HG03432 (cell line): Measurements from ENCODE around the gene EIF2S1.

ENCODE experiments used
- ATAC-seq: cut with Tn5 transposase; IDR thresholded peaks from one replicate; pipeline ENCODE4 v1.9.1; 2021; ENCODE audit warnings: mild to moderate bottlenecking, moderate library complexity; ENCODE audit not compliant: unreplicated experiment

EIF2S1 gene

GRCh38 chr14:67432050-67432564, 72.0 kb downstream of the EIF2S1 start:
- no peak for ATAC-seq

DNA sequence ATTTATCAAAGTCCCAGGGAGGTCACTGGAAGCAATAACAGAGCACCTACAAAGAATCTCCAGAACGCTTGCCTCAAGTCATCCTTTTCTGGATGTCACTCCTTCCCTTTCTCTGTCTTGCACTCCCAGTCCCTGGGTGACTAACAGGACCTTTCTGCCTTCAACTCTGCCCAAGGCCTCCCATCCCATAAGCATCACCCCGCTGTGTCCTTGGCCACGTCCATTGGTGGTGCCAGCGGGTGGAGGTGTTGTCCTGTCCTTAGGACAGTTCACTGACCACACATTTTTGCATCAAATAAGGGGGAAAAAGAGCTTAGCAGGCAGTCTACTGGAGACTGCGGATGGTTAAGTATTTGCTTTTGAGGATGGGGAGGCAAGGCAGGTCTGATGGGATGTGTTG, 75.5 kb downstream of the EIF2S1 start:
- ATAC-seq, result no peak
